NCI-H510A (cell line): Measurements from ENCODE around the gene GABBR2.
A peak's percentile ranks its signal among the peaks of the same experiment; 100 is the strongest.
"Not testable (repeated sequence)": the region's sequence is repeated elsewhere in the genome, so short reads cannot be mapped to it uniquely, and the experiment has no call there.

Experiments used
- DNase-seq: peaks from one replicate; lab custom pipeline; 2025; lab: John Stamatoyannopoulos, UW

The GABBR2 gene

DNA sequence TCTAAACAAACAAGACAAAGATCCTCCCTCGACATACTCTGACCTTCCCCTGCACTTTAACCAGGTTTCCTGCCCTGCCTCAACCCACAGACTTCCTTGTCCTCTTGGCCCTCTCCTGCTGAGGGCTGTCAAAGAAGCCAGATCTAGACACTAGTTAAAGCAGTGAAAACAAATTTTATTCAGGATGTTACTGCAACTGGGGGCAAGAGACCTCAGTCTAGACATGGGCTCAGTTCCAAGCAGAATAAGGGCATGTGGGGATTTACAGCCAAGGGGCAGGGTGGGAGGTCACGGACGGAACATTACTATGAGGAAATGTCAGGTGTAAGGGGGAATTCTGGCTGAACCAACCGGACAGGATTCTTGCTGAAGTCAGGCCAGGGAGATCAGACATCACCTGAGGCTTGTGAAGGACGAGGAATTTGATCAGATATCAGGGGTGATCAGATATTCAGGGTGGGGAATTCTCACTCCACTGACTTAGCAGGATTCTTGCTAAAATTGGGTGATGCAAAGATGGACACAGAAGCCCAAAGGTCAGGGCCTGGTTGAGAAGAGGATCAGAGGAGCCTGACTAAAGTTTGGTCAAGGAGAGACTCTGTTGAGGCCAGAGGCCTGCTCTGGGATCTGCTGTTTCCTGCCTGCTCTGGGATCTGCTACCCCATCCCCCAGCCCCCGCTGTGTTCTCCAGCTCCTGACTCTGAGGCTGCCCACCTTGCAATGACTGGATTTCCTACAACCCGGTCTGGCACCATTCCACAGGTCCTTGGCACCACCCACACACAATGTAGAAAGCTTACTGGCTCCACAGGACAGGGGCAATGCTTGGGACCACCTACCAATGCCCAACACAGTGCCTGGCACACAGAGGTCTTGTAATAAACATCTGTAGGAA lies 21.5 kb downstream of the GABBR2 start:
- DNase-seq, result no peak

DNA sequence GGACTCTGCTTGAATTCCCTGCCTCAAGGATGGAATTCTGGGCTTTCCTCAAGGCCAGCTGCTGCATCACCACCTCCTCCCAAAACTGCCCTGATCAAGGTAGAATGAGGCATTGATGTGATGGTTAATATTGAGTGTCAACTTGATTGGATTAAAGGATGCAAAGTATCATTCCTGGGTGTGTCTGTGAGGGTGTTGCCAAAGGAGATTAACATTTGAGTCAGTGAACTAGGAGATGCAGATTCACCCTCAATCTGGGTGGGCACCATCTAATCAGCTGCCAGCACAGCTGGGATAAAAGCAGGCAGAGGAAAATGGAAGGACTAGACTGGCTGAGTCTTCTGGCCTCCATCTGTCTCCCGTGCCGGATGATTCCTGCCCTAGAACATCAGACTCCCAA lies 23.9 kb downstream of the GABBR2 start:
- DNase-seq, result not testable (repeated sequence)

DNA sequence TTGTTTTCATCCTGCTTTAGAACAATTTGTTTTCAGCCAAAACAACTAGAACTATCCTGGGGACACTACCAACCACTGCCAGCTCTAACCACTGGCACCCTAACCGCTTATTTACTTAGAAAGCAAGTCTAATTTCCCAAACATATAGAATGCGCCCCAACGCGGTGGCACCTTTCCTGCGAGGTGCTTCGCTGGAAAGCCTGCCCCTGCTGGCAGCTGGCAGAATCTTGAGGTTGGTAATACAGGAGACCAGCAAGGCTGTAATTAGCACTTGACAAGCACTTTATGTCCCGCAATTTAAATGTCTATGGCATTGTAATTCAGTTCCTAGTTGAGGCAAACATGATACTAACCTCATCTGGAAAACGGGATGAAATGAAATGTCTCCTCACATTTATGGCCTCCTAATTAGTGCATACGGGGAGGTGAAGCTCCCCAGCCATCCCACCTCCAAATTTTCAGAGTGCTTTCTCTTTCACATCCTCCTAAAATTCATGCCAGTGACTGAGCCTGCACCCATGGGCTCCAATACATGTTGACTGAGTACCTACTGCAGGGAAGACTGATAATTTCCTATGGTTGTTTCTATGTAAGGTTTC lies 30.4 kb downstream of the GABBR2 start:
- DNase-seq, result no peak

DNA sequence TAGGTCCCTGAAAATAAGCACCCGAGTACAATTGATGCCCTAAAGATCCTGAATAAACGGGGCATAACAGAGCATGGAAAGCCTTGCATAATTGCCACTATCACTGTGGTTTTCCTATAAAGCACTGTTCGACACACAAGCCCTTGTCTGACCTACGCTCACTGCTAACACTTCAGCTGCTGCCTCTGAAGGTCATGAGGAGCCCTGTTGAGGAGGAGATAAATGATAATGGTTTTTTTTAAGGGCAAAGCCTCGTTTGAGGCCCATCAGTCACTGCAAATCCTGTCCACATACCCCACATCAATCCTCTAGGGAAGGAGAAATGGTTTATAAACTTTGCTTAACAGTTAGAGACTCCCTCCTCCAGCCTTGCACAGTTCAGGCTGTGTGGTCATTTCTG lies 35.1 kb downstream of the GABBR2 start:
- DNase-seq, result no peak

DNA sequence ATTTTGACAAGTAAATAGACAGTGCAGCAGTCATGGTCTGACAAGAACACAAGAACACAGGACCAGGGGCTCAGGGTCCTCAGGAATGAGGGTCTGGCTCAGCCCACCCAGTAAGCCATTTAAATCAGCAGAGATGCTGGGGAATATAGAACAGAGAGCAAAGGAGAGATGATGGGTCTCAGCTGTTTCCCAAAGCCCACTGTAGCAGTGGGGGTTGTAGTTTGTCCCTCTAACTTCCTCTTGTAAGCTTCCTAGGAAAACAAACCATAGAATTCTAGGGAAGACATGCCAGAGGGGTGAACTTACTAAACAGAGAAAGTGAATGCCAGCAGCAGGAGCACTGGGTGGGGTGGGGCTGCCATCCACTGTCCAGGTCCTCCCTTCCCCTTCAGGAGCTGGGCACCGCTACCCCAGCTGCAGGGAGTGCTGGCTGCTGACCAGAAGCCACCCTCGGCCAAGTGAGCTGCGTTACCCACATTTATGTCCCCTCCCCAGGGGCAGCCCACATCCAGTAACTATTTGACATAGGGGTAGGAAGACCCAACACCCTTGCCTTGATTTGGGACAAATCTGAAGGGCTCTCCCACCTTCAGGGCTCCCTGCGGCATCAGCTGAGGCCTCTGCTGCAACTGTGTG lies 41.6 kb downstream of the GABBR2 start:
- no peak for DNase-seq

DNA sequence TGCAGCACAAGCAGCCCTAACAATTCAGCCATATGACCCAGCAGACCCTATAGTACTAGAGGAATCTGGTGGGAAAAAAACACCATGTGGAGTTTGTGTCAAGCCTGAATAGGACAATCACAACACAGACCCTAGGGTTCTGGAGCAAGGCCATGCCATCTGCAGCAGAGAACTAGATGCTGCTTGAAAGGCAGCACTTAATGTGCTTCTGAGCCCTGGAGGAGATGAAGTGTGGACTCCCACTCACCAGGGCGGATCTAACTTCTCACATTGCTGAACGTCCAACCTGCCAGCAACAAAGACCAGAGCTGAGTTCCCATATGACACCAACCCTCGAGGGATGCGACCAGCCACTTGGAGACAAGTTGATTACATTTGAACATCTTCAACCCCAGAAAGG lies 43.2 kb downstream of the GABBR2 start:
- DNase-seq, result no peak

DNA sequence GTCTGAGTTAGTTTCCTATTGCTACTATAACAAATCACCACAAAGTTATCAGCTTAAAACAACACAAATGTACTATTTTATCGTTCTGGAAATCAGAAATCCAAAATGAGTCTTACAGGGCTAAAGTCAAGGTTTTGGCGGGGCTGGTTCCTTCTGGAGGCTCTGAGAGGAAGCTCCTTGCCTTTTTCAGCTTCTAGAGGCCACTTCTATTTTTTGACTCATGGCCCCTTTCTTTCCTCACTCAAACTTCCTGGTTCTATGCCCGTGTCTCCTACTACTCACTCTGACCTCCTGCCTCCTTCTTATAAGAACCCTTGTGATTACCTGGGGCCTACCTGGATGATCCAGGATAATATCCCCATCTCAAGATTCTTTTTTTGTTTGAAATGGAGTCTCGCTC lies 48.2 kb downstream of the GABBR2 start:
- DNase-seq, result no peak

DNA sequence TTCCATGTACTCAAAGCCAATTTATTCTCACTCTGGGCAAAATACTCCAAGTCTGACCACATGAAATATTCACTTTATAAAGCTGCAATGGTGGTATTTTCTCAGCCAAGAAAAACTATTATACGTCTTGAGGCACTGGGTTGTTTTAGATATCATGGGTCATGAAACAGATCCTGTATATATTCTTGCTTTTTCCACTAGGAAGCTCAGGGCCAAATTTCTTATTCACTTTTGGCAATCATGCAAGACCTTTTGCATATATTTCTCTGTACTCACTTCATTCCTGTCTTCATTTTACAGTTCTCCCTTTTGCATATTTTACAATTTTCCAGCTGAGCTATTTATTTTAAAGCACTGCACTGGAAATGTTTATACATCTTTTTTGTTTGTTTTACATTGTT lies 49.8 kb downstream of the GABBR2 start:
- DNase-seq, result no peak

DNA sequence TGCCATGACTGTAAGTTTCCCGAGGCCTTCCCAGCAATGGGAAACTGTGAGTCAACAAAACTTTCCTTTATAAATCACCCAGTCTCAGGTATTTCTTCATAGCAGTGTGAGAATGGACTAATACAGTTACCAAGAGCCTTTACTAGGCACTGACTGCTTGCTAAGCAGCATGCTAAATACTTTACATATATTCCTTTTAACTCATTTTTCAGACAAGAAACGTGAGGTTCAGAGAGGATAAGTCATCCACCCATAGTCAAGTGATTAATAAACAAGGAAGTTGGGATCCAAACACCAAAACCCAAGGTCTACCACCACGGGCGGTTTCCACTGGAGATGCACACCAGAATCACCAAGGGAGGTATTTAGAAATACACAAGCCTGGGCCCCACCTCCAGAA lies 50.8 kb downstream of the GABBR2 start:
- no peak for DNase-seq

DNA sequence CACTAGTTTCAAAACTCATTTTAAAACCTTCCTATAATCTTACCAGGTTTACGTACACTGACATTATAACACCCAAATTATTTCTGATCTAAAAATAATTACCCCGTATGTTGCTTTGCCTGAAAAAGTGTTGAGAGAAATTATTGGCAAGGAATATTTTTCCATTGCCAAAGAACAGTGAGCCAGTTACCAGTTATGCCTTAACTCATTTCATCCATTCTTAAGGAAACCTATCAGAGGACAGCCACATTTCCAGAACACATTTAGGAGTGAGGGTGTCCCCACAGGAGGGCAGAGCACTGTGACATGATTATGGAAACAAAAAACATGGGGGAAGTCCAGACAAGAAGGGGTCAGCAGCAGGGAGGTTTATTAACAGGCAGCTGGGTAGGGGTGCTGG lies 52.2 kb downstream of the GABBR2 start:
- no peak for DNase-seq

DNA sequence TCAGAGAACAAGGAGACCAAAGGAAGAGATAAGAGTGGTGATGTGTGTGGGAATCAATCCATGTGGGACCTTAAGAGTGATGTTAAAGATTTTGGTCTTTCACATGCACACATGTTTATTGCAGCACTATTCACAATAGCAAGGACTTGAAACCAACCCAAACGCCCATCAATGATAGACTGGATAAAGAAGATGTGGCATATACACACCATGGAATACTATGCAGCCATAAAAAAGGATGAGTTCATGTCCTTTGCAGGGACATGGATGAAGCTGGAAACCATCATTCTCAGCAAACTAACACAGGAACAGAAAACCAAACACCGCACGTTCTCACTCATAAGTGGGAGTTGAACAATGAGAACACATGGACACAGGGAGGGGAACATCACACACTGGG lies 53.3 kb downstream of the GABBR2 start:
- not testable (repeated sequence) for DNase-seq

DNA sequence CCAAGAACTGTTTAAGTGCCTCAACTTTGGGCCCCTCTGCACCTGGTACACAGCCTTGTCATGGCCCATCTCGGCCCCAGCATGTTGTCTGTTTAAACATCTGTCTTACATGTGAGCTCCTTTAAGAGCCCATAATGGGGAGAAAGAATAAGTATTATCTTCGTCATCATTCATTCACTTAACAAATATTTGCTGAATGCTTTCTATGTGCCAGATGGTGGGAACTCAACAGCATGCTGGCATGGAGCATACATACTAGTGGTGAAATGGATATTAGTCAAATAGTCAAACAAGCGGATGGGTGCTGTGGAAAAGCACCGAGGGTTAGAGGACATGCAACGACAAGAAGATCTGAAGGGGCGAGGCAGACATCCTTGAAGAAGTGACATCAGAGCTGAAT lies 54.5 kb downstream of the GABBR2 start:
- peak; percentile 67 for DNase-seq

DNA sequence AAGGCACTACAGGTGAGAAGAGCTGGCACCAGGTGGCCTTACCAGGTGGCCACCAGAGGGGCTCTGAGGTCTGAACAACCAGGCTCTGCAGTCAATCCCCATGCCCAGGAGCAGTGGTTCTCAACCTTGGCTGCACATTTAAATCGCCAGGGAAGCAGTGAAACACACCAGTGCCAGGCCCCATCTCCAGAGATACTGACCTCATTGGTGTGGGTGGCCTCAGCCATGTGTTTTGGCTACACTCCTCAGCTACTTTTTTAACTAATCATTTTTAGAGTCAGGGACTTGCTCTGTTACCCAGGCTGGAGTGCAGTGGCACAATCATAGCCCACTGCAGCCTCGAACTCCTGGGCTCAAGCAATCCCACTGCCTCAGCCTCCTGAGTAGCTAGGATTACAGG lies 56.0 kb downstream of the GABBR2 start:
- DNase-seq, result no peak

DNA sequence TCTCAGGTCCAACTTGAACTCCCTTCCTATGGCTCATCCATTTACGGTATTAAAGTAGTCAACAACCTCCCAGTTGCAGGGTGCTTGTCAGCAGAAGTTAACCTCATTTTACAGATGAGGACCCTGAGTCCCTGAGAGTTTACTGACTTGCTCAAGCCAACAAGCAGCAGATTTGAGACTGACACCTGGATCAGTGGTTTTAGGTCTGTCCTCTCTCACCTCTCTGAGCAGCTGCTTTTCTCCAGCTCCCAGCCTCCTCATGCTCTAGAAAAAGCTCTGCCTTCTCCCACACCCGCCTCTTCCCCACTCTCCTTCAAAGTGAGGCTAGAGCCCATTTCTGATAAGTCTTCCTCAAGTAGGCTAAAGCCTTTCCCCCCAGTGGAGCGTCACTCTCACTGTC lies 56.4 kb downstream of the GABBR2 start:
- no peak for DNase-seq

DNA sequence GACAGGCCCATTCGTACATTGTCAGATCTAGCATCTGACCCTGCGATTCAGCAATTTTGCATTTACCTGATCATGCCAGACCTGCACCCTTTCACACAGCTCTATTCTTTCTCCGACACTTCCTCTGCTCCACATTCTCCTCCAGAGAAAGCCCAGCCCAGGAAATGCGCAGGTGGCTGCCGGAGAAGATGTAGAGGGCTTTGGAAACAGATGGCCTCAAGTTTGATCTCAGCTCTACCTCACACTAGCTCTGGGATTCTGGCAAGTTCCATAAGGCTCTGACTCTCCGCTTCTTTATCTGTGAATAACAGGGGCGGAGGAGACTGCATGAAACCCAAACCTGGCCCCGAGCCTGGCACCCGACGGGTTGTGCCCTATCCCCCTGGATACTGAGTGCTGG lies 61.5 kb downstream of the GABBR2 start:
- DNase-seq, result no peak

DNA sequence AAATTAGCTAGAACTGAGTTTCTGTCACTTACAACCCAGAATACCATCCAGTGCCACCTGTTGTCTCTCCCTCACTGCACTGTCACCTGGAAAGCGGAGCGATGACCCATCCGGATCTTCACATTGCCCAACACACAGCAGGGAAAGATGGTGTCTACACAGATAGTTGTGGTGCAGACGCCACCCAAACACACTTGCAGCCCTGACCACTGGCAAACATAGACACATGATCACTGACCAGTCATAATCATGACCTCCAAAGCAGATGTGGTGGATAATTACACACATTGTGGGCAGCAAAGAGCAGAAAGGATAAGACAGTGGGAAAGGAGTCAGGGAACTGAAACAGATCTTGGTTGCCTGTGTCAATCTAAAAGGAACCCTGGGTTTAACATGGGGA lies 64.7 kb downstream of the GABBR2 start:
- DNase-seq, result no peak

DNA sequence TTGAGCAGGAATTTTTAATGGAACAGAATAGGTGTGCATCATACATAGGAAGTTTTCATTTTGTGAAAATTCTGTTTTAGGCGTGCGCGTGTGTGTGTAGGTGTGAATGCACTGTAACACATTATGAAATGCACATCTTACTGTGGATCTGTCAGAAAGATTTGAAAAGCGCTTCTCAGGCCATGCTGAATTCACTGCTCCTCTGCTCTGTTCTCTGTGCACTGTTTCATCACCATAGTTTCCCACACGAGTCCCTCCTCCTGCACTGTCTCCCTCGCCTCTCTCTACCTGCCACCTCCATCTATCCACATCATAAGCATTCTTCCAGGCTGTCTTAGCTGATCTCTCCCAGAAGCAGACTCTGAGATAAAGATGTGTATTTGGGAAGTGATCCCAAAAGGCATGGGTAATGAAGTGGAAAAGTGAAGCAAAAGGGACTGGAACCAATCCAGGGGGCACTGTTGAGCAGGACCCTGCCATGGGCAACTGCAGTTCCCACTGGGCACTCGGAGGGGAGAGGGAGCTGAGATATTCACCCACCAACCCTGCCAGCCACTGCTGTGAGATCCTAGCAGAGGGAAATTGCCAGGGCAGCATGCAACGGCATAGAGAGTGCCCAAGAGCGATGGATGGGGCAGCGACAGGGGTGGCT lies 65.9 kb downstream of the GABBR2 start:
- DNase-seq, result no peak

DNA sequence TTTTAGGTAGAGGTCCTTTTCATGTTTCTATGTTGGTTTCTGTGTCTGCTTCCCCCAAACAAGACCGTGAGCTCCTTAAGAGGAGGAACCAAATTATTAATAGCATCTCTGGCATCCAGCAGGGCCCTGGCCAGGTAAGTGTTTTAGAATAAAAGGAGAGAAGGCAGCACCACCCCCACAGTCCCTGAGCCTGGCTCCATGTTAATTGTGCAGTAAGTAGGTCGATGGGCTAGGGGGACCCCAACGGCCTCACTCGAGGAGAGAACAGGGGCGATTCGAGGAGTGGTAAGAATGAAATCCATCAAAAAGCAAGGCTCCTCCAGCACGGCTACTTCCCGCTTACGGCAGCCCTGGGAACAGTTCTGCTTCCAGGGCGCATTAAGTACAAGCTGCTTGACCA lies 67.0 kb downstream of the GABBR2 start:
- no peak for DNase-seq

DNA sequence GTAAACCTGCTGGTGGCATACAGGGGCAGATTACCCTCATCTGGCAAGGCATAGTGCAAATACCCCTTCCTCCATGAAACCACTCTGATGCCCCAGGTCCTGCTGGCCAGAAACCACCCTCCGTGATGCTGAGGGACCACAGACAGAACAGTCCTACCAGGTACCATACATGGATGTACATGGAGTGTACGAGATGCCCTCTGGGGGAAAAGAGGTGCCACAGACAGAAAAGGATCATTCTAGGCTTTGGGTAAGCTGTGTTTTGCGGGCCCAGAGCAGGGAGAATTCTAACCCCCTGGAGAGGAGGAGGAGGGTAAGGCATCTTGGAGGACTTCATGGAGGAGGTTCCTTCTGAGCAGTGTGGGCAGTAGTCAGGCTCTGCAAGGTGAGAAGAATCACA lies 68.3 kb downstream of the GABBR2 start:
- DNase-seq, result no peak

DNA sequence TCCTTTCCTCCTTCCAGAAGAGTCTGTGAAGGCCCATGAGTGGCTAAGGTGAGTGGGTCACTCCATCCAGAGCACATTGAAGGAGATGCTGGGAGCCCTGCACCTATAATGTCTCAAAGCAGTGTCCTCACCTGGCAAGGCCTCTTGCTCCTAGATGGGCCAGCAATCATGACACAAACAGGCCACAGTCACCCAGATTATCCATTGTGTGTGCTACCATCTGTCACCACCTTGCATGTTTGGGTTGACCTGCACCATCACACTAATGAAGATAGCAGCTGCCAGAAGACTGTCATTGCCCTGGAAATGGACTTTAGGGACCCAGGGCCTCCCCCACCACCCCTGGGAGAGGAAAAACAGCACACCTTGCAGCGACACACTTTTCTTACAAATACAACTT lies 69.6 kb downstream of the GABBR2 start:
- no peak for DNase-seq

DNA sequence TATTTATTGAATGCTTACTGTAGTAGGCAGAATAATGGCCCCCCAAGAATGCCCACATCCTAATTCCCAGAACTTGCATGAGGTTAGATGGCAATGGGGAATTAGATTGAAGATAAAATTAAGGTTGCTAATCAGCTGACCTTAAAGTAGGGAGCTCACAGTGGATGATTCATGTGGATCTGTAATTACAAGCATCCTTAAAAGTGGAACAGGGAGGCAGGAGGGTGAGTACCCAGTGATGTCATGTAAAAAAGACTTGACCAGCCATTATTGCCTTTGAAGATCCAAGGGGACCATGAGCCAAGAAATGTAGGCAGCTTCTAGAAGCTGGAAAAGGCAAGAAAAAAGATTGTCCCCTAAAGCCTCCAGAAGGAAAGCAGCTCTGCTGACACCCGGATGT lies 71.4 kb downstream of the GABBR2 start:
- no peak for DNase-seq

DNA sequence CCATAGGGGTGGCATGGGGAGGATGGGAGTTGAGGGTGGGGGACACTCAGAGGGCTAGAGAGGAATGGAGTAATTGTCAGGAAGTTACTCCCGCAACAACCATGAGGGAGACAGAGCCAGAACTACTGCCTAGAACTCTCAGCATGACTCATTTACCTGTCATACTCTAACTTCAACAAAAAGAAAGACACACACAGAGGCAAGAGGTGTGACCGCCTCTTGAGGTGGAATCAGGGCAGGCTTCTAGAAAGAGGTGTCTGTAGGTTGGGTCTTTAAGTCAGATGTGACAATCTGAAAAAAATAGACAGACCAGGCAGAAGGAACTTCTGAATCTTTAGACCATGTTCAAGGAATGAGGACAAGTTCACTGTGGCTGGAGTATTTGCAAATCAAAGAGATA lies 73.4 kb downstream of the GABBR2 start:
- no peak for DNase-seq
